K562 (cell line): Measurements from ENCODE around the gene SUFU. TPM values are rescaled to one million over a fixed set of nuclear protein-coding genes. Genes with fewer than 3 reads are reported as not detected.

Experiments
- ATAC-seq: fragments of 200-7000 bp; cut with Tn5 transposase; 3 replicates; pipeline ENCODE4 v1.9.1; 2020; ENCODE audit warnings: moderate library complexity
- BruUV-seq: library from RNA; stranded (reverse); fragments of 400-500 nt; replicated peaks from 2 replicates; lab custom pipeline; 2021; lab: Mats Ljungman, UMichigan
- CTCF ChIA-PET: fragments of 300-600 bp; formaldehyde crosslinking; extraction: SDS; loops from one replicate; lab custom pipeline; 2021; ENCODE audit warnings: low intra/inter-chr PET ratio; lab: Yijun Ruan, JAX
- POLR2A ChIA-PET: fragments of 300-600, 350-650 bp; sonication (Branson Sonifier 250); formaldehyde crosslinking; extraction: SDS; loops from one replicate; lab custom pipeline; 2021; ENCODE audit warnings: antibody characterized with exemption, inconsistent platforms; lab: Yijun Ruan, JAX
- DNase-seq, 4 experiments: peaks; one replicate each; pipeline versions ENCODE4 v3.0.0 to v3.0.0-alpha.2; 2011 to 2018; ENCODE audit warnings: low spot score in 3 of 4, mixed read lengths in 3 of 4; ENCODE audit errors: extremely low read depth in 1 of 4
- FAIRE-seq: peaks from 2 replicates; lab custom pipeline; 2011; peaks lifted over from hg19 to GRCh38; lab: Jason Lieb, UNC
- H2AFZ ChIP-seq: 2 replicates; pipeline ENCODE4 v1.6.0; 2011; ENCODE audit warnings: low read depth, low read length, control low read depth, inconsistent platforms
- H3K27ac ChIP-seq: fragments of 200-600 bp; 3 replicates; pipeline ENCODE4 v1.8.0; 2011; ENCODE audit warnings: low read depth, mild to moderate bottlenecking, control low read depth, inconsistent platforms, low read length, moderate library complexity, mixed read lengths; ENCODE audit errors: extremely low read depth
- H3K27me3 ChIP-seq, 2 experiments: fragments of 300-600 bp in 1 of 2; 2 replicates in 1 of 2; 3 replicates in 1 of 2; pipeline versions ENCODE4 v1.6.0 to v1.8.0; 2011; ENCODE audit warnings: inconsistent platforms in 2 of 2, low read length in 2 of 2, mild to moderate bottlenecking in 1 of 2, mixed read lengths in 1 of 2, moderate library complexity in 1 of 2; ENCODE audit not compliant: control insufficient read depth in 2 of 2, insufficient read depth in 2 of 2
- H3K36me3 ChIP-seq: fragments of 300-600 bp; 3 replicates; pipeline ENCODE4 v1.8.0; 2011; ENCODE audit warnings: mild to moderate bottlenecking, low read length, inconsistent platforms; ENCODE audit not compliant: control insufficient read depth, insufficient read depth
- H3K4me1 ChIP-seq, 2 experiments: fragments of 200-600 bp in 1 of 2; replicated peaks in 1 of 2; 2 replicates in 1 of 2; 3 replicates in 1 of 2; pipeline versions ENCODE4 v1.5.1 to v1.8.0; 2011; ENCODE audit warnings: inconsistent platforms in 2 of 2, low read length in 2 of 2, mild to moderate bottlenecking in 1 of 2, mixed read lengths in 1 of 2, moderate library complexity in 1 of 2; ENCODE audit not compliant: control insufficient read depth in 2 of 2, insufficient read depth in 2 of 2
- H3K4me2 ChIP-seq: 2 replicates; pipeline ENCODE4 v1.6.1; 2011; ENCODE audit warnings: low read length, control low read depth, inconsistent platforms, mixed read lengths; ENCODE audit not compliant: insufficient read depth
- H3K4me3 ChIP-seq: fragments of 200-600 bp; sonication (generic), shearing (Covaris generic); 2 replicates; pipeline ENCODE4 v1.5.1; 2016; ENCODE audit warnings: control low read depth, inconsistent platforms
- H3K79me2 ChIP-seq: fragments of 200-600 bp; 3 replicates; pipeline ENCODE4 v1.8.0; 2011; ENCODE audit warnings: low read length, inconsistent platforms; ENCODE audit not compliant: control insufficient read depth, insufficient read depth
- H3K9ac ChIP-seq, 2 experiments: 2 replicates each; pipeline versions ENCODE4 v1.6.0 to v1.6.1; 2011; ENCODE audit warnings: low read depth in 2 of 2, low read length in 2 of 2, control low read depth in 1 of 2, inconsistent platforms in 1 of 2, mild to moderate bottlenecking in 1 of 2, mixed read lengths in 1 of 2; ENCODE audit not compliant: insufficient read depth in 1 of 2
- H3K9me1 ChIP-seq: one replicate; pipeline ENCODE4 v1.6.0; 2011; ENCODE audit warnings: inconsistent platforms, mild to moderate bottlenecking, low read length, moderate library complexity; ENCODE audit not compliant: control insufficient read depth, insufficient read depth
- H3K9me3 ChIP-seq: replicated peaks from 2 replicates; pipeline ENCODE4 v1.5.1; 2011; ENCODE audit warnings: low read depth, low read length, inconsistent platforms; ENCODE audit not compliant: control insufficient read depth, insufficient read depth
- H4K20me1 ChIP-seq: replicated peaks from 2 replicates; pipeline ENCODE4 v1.6.1; 2011; ENCODE audit warnings: low read length, inconsistent platforms, mixed read lengths; ENCODE audit not compliant: control insufficient read depth, insufficient read depth
- BACH1 ChIP-seq: fragments of 200-800 bp; sonication (Bioruptor generic); IDR thresholded peaks from 2 replicates; pipeline ENCODE4 v1.6.1; 2016; ENCODE audit warnings: missing genetic modification characterization, missing compliant biosample characterization
- BCL6 ChIP-seq: fragments of 250-450 bp; sonication (Bioruptor Pico); IDR thresholded peaks from 2 replicates; pipeline ENCODE4 v1.4.0; 2020
- CHCHD3 ChIP-seq: fragments of 250-450 bp; sonication (Bioruptor Pico); IDR thresholded peaks from 2 replicates; pipeline ENCODE4 v2.1.2; 2022; ENCODE audit warnings: mild to moderate bottlenecking
- EHMT2 ChIP-seq: fragments of 450-650 bp; IDR thresholded peaks from 2 replicates; pipeline ENCODE4 v1.6.1; 2018; ENCODE audit warnings: antibody characterized with exemption
- GTF2A2 ChIP-seq: IDR thresholded peaks from 2 replicates; pipeline ENCODE4 v1.6.1; 2016; ENCODE audit warnings: mild to moderate bottlenecking, missing genetic modification characterization, missing compliant biosample characterization
- HNRNPH1 ChIP-seq: fragments of 200-400 bp; formaldehyde crosslinking; optimal IDR thresholded peaks from 2 replicates; pipeline ENCODE3; 2017; ENCODE audit warnings: low read depth, mild to moderate bottlenecking, low read length, moderate library complexity
- JUND ChIP-seq, 2 experiments: IDR thresholded peaks; 2 replicates in 1 of 2; 3 replicates in 1 of 2; pipeline ENCODE4 v1.6.1; 2011; ENCODE audit warnings: borderline replicate concordance in 2 of 2, low read depth in 2 of 2, low read length in 2 of 2, improper control_type of control experiment in 1 of 2, missing biosample characterization in 1 of 2, missing genetic modification characterization in 1 of 2, missing genetic modification reagents in 1 of 2
- MCM5 ChIP-seq: fragments of 450-650 bp; IDR thresholded peaks from 2 replicates; pipeline ENCODE4 v1.6.1; 2016; ENCODE audit warnings: low read depth
- MEF2D ChIP-seq: conservative IDR thresholded peaks from 2 replicates; pipeline ENCODE4 v1.6.1; 2016; ENCODE audit warnings: low read depth, missing genetic modification characterization, missing compliant biosample characterization
- MEIS2 ChIP-seq: fragments of 450-650 bp; IDR thresholded peaks from 2 replicates; pipeline ENCODE4 v1.6.1; 2014; ENCODE audit warnings: mild to moderate bottlenecking; ENCODE audit not compliant: partially characterized antibody
- PTTG1 ChIP-seq: fragments of 450-650 bp; IDR thresholded peaks from 2 replicates; pipeline ENCODE4 v1.6.1; 2016; ENCODE audit warnings: low read depth, mild to moderate bottlenecking, missing genetic modification characterization, missing compliant biosample characterization
- SAP30 ChIP-seq: fragments of 200-600 bp; sonication (generic); IDR thresholded peaks from 2 replicates; pipeline ENCODE4 v1.6.1; 2012; ENCODE audit warnings: borderline replicate concordance, low read depth, mild to moderate bottlenecking, moderate library complexity, low read length, control low read depth, inconsistent platforms; ENCODE audit not compliant: insufficient read depth, poor library complexity, severe bottlenecking
- ZNF12 ChIP-seq: sonication (generic); formaldehyde crosslinking; IDR thresholded peaks from 2 replicates; pipeline ENCODE4 v1.4.0; 2020; ENCODE audit warnings: mild to moderate bottlenecking, missing genetic modification reagents
- ZNF212 ChIP-seq: fragments of 450-650 bp; formaldehyde crosslinking; IDR thresholded peaks from 2 replicates; pipeline ENCODE4 v1.4.0; 2020; ENCODE audit warnings: mild to moderate bottlenecking
- ZNF274 ChIP-seq: IDR thresholded peaks from 2 replicates; pipeline ENCODE4 v1.6.1; 2011; ENCODE audit warnings: low read depth, mild to moderate bottlenecking, low read length, moderate library complexity, borderline replicate concordance
- ZNF584 ChIP-seq: fragments of 200-800 bp; sonication (Bioruptor generic); IDR thresholded peaks from 2 replicates; pipeline ENCODE4 v1.6.1; 2016; ENCODE audit warnings: low read depth, mild to moderate bottlenecking, missing genetic modification characterization, missing compliant biosample characterization
- ZNF75A ChIP-seq: fragments of 450-650 bp; formaldehyde crosslinking; IDR thresholded peaks from 2 replicates; pipeline ENCODE4 v1.4.0; 2020; ENCODE audit warnings: mild to moderate bottlenecking
- WGBS: fragments of 100-300 bp; shearing (Covaris generic); methylation state at CpG from one replicate; pipeline ENCODE4 v1.1.6; 2016; ENCODE audit warnings: low coverage, mixed read lengths; ENCODE audit not compliant: insufficient coverage; ENCODE audit errors: missing lambda C conversion rate; 5-methylcytosine and 5-hydroxymethylcytosine counted together
- in situ Hi-C: fragments of 300-500 bp; cut with MboI; formaldehyde crosslinking; loops from 4 replicates; pipeline ENCODE4 v1.15.0; 2018; ENCODE audit warnings: inconsistent platforms, mixed read lengths
- intact Hi-C: fragments of 100-400 bp; cut with micrococcal nuclease; formaldehyde crosslinking; loops from 2 replicates; pipeline ENCODE4 v1.14.2; 2022
- polyA plus RNA-seq, 8 experiments: library from polyadenylated mRNA; depleted of rRNA in 4 of 8; stranded (reverse) in 5 of 8; unstranded in 3 of 8; fragments of >200 nt; fragmentation: Nextera tagmentation in 2 of 8; fragmentation: Illumina TruSeq in 1 of 8; extraction: Ambion mirVana in 2 of 8; extraction: Trizol in 1 of 8; gene quantifications; 2 replicates each; pipeline versions ENCODE4 v1.2.1 to v1.2.3, GENCODE V29; 2011 to 2014; ENCODE audit warnings: inconsistent platforms in 1 of 8, missing spikeins in 1 of 8
- total RNA-seq, 7 experiments: library from RNA; depleted of rRNA in 6 of 7; stranded (reverse); fragments of >200 nt in 6 of 7; fragmentation: Illumina TruSeq in 2 of 7; extraction: Trizol in 2 of 7; gene quantifications; 2 replicates each; pipeline versions ENCODE4 v1.2.1 to v1.2.3, GENCODE V29; 2011 to 2021; ENCODE audit warnings: low replicate concordance in 1 of 7
- TF ChIP-seq, protein P1 (sequence below): fragments of 450-650 bp; formaldehyde crosslinking; IDR thresholded peaks from 2 replicates; pipeline ENCODE4 v1.4.0; 2020; ENCODE audit warnings: mild to moderate bottlenecking, moderate library complexity
- TF ChIP-seq, protein P2 (sequence below): fragments of 250-450 bp; sonication (Bioruptor Pico); IDR thresholded peaks from 2 replicates; pipeline ENCODE4 v1.5.0; 2020; ENCODE audit warnings: mild to moderate bottlenecking, borderline replicate concordance
- TF ChIP-seq, protein P3 (sequence below): sonication (generic); formaldehyde crosslinking; IDR thresholded peaks from 2 replicates; pipeline ENCODE4 v1.9.0; 2022; ENCODE audit warnings: mild to moderate bottlenecking, missing genetic modification reagents

SUFU gene
- total and polyA plus RNA-seq, 9 of the 15 experiments (the other 6 are each of a cell fraction or from before 2014, with no cell fraction given), result 0.59 to 6.3 (median 0.82) TPM

DNA sequence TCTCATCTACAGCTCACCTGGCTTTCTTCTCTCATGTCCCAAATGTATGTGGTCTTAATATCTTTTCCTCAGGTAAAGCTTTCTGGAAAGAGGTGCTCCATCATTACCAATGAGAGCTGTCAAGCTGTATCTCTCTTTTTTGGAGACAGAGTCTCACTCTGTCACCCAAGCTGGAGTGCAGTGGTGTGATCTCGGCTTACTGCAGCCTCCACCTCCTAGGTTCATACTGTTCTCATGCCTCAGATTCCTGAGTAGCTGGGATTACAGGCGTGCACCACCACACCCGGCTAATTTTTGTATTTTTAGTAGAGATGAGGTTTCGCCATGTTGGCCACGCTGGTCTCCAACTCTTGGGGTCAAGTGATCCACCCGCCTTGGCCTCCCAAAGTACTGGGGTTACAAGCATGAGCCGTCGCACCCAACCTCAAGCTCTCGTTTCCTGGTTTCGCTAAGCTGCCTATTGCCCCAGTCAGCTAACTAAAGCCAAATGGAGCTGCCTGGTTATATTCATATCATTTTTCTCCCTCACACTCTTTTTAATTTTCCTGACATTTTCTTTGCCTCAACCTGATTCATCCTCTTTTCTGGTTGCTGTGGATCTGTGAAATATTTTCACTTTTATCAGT lies 60.5 kb downstream of the SUFU start:
- no TSS peak for BruUV-seq
- CTCF ChIA-PET, result no interaction called here
- Histone ChIP-seq H3K36me3 (no peaks in the 10 kb centered on the region), H3K4me2 (no peak overlapping the region)
- TF ChIP-seq BACH1 (tag), result no peak
- no peak for TF ChIP-seq CHCHD3
- TF ChIP-seq MEF2D, result no peak
- TF ChIP-seq EHMT2, result no peak
- no peak for TF ChIP-seq ZNF274
- TF ChIP-seq GTF2A2 (tag), result no peak
- TF ChIP-seq JUND (IDR thresholded peaks at IDR 0.05; ENCODE audit: borderline replicate concordance, low read depth, low read length), result no peak
- TF ChIP-seq JUND (tag; IDR thresholded peaks at IDR 0.05; ENCODE audit: borderline replicate concordance, low read depth, low read length), result no peak
- TF ChIP-seq ZNF212 (CRISPR knock-in tag), result no peak
- TF ChIP-seq MEIS2, result no peak
- TF ChIP-seq ZNF75A (CRISPR knock-in tag), result no peak
- TF ChIP-seq, protein P1, sequence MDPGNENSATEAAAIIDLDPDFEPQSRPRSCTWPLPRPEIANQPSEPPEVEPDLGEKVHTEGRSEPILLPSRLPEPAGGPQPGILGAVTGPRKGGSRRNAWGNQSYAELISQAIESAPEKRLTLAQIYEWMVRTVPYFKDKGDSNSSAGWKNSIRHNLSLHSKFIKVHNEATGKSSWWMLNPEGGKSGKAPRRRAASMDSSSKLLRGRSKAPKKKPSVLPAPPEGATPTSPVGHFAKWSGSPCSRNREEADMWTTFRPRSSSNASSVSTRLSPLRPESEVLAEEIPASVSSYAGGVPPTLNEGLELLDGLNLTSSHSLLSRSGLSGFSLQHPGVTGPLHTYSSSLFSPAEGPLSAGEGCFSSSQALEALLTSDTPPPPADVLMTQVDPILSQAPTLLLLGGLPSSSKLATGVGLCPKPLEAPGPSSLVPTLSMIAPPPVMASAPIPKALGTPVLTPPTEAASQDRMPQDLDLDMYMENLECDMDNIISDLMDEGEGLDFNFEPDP (CRISPR knock-in tag), result no peak
- TF ChIP-seq PTTG1 (tag), result no peak
- no peak for TF ChIP-seq ZNF584 (CRISPR knock-in tag)
- TF ChIP-seq MCM5, result no peak
- TF ChIP-seq, protein P2, sequence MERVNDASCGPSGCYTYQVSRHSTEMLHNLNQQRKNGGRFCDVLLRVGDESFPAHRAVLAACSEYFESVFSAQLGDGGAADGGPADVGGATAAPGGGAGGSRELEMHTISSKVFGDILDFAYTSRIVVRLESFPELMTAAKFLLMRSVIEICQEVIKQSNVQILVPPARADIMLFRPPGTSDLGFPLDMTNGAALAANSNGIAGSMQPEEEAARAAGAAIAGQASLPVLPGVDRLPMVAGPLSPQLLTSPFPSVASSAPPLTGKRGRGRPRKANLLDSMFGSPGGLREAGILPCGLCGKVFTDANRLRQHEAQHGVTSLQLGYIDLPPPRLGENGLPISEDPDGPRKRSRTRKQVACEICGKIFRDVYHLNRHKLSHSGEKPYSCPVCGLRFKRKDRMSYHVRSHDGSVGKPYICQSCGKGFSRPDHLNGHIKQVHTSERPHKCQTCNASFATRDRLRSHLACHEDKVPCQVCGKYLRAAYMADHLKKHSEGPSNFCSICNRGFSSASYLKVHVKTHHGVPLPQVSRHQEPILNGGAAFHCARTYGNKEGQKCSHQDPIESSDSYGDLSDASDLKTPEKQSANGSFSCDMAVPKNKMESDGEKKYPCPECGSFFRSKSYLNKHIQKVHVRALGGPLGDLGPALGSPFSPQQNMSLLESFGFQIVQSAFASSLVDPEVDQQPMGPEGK (CRISPR knock-in tag), result no peak
- no peak for TF ChIP-seq SAP30
- TF ChIP-seq ZNF12 (CRISPR knock-in tag), result no peak
- TF ChIP-seq HNRNPH1, result no peak
- TF ChIP-seq, protein P3, sequence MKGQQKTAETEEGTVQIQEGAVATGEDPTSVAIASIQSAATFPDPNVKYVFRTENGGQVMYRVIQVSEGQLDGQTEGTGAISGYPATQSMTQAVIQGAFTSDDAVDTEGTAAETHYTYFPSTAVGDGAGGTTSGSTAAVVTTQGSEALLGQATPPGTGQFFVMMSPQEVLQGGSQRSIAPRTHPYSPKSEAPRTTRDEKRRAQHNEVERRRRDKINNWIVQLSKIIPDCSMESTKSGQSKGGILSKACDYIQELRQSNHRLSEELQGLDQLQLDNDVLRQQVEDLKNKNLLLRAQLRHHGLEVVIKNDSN (CRISPR knock-in tag), result no peak
- no peak for TF ChIP-seq BCL6 (CRISPR knock-in tag)
- TF ChIP-seq, all 486 proteins: peak for 0
- Histone ChIP-seq H3K79me2 (no peaks in the 10 kb centered on the region), H3K4me3 (no peak overlapping the region), H3K4me1 (no peaks in the 10 kb centered on the region; a peak in 1 of 5 replicates), H2AFZ (no peak overlapping the region), H3K27ac (no peak overlapping the region), H3K9me3 (no peaks in the 10 kb centered on the region), H3K27me3 (no peaks in the 10 kb centered on the region), H4K20me1 (no peaks in the 10 kb centered on the region), H3K9ac (no peak overlapping the region), H3K9me1 (no peaks in the 10 kb centered on the region)
- WGBS, result 66% methylated on average over 10 of the region's 10 CpGs
- FAIRE-seq, result no peak
- ATAC-seq, result no peak
- no peak for DNase-seq
- intact Hi-C loops (no loop called here), in situ Hi-C loops (no loop called here)
- POLR2A ChIA-PET, result no interaction called here
